ENCODE results near the gene CYBA. TPM values are rescaled to one million over a fixed set of nuclear protein-coding genes. Genes with fewer than 3 reads are reported as not detected.

Gene CYBA
- total and polyA plus RNA-seq, 2 of the 13 experiments (the other 11 are each of a cell fraction or from before 2014, with no cell fraction given): 196 to 250 TPM

GRCh38 chr16:88628512-88628974 lies 22.3 kb downstream of the CYBA start (continued):
- TF ChIP-seq AHDC1 (CRISPR knock-in tag; IDR thresholded peaks at IDR 0.05; ENCODE audit: borderline replicate concordance) (no peak), ZNF414 (CRISPR knock-in tag; IDR thresholded peaks at IDR 0.05) (no peak), KDM5B (CRISPR knock-in tag; IDR thresholded peaks at IDR 0.05; ENCODE audit: borderline replicate concordance) (no peak), JARID2 (CRISPR knock-in tag; IDR thresholded peaks at IDR 0.05; ENCODE audit: insufficient replicate concordance) (no peak), KMT2B (CRISPR knock-in tag; IDR thresholded peaks at IDR 0.05) (no peak), ZNF674 (CRISPR knock-in tag; IDR thresholded peaks at IDR 0.05; ENCODE audit: low read depth) (no peak), ZSCAN5A (CRISPR knock-in tag; IDR thresholded peaks at IDR 0.05; ENCODE audit: borderline replicate concordance) (no peak), ZFP91 (CRISPR knock-in tag; IDR thresholded peaks at IDR 0.05; ENCODE audit: borderline replicate concordance) (peak; percentile 42; the same call in 1 of the 2 replicates), UBTF (CRISPR knock-in tag; IDR thresholded peaks at IDR 0.05) (0 out of 2 replicates have a peak, but pooled peaks have one; percentile 19), PCBP1 (IDR thresholded peaks at IDR 0.05; ENCODE audit: borderline replicate concordance, low read depth, low read length) (no peak), ZBTB14 (CRISPR knock-in tag; IDR thresholded peaks at IDR 0.05) (no peak), ZNF362 (CRISPR knock-in tag; IDR thresholded peaks at IDR 0.05; ENCODE audit: borderline replicate concordance) (no peak), ZFYVE20 (CRISPR knock-in tag; IDR thresholded peaks at IDR 0.05; ENCODE audit: borderline replicate concordance, low read depth) (no peak)
